ENCODE measurements around the gene SMIM27.
"Not testable (repeated sequence)": the region's sequence is repeated elsewhere in the genome, so short reads cannot be mapped to it uniquely, and the experiment has no call there.

Gene SMIM27, protein sequence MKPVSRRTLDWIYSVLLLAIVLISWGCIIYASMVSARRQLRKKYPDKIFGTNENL

DNA sequence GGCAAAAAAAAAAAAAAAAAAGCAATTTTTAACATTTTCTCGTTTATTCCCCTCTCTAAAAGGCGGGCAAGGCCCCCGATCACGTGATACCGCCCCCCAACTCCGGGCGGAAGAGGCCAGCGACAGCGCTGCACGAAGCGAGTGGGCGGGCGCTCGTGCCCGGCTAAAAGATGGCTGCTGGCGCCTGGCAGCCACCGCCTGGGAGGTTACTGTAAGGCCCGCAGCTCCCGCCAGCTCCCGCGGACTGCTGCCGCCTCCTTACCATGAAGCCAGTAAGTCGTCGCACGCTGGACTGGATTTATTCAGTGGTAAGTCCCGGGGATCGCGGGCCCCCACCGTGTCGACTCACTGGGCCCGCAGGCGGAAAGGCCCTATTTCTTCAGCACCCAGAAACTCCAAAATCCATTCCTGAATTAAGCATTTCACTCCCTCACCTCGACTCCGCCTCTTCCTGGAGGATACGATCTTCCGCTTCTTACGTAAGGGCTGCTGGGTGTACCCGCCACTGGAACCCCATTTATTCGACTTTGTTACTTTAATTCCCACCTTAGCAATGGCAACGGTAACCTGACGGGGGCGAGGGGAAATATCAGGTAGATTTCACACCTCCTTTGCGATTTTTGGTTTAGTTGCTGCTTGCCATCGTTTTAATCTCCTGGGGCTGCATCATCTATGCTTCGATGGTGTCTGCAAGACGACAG lies at the start of gene SMIM27, which contains the start of gene TOPORS:
Gene SMIM27 (plus strand): TSS at position 156 of the 701 bp plus-strand sequence. CDS start 108 bp downstream, at position 264.
Gene TOPORS (minus strand): TSS at position 415 of the 701 bp plus-strand sequence. CDS start 150 bp downstream, at position 265.
- Histone ChIP-seq H3K27me3 (ENCODE audit: control insufficient read depth in 1 of 2, insufficient read depth in 2 of 2, low read length in 2 of 2) (no peaks in the 10 kb centered on the region), H3K27ac (ENCODE audit: low read length) (peak within 1 kb of the TSS; percentile 94), H3K9me3 (ENCODE audit: control insufficient read depth in 2 of 2, low read length in 2 of 2) (no peaks in the 10 kb centered on the region), H3K4me1 (ENCODE audit: control insufficient read depth, insufficient read depth, low read length) (peaks cover 11% of the 10 kb centered on the region), H3K9ac (ENCODE audit: low read length in 2 of 2) (peak within 1 kb of the TSS; percentile 70 to 90), H3K4me3 (ENCODE audit: low read length in 2 of 2) (peak within 1 kb of the TSS; percentile 75 to 92), H3K36me3 (ENCODE audit: control insufficient read depth in 2 of 2, insufficient read depth in 2 of 2, low read length in 2 of 2) (peaks cover 0 to 3% of the 10 kb centered on the region in 2 donors)

DNA sequence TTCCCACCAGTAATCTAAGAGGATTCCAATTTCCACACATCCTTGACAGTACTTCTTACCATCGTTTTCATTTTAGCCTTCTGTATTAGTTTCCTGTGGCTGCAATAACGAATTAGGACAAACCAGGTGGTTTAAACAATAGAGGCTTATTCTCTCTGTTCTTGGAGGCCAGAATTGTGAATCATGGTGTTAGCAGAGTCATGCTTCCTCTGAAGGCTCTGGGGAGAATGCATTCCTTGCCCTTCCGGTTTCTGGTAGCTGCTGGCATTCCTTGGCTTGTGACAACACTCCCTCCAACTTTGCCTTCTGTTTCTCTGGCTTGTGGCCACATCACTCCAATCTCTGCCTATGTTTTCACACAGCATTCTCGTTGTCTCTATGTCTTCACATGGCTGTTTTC lies 49.7 kb upstream of the SMIM27 start:
- no peaks in the 10 kb centered on the region for H3K9me3 ChIP-seq (ENCODE audit: control insufficient read depth in 2 of 2, low read length in 2 of 2)
- peaks cover 0 to 3% of the 10 kb centered on the region in 2 donors for H3K36me3 ChIP-seq (ENCODE audit: control insufficient read depth in 2 of 2, insufficient read depth in 2 of 2, low read length in 2 of 2)
- no peak overlapping the region for H3K9ac ChIP-seq (ENCODE audit: low read length in 2 of 2)
- H3K4me1 ChIP-seq (ENCODE audit: control insufficient read depth, insufficient read depth, low read length), result no peaks in the 10 kb centered on the region
- H3K27ac ChIP-seq (ENCODE audit: low read length), result no peak overlapping the region
- no peaks in the 10 kb centered on the region for H3K27me3 ChIP-seq (ENCODE audit: control insufficient read depth in 1 of 2, insufficient read depth in 2 of 2, low read length in 2 of 2)
- H3K4me3 ChIP-seq (ENCODE audit: low read length in 2 of 2), result no peak overlapping the region

DNA sequence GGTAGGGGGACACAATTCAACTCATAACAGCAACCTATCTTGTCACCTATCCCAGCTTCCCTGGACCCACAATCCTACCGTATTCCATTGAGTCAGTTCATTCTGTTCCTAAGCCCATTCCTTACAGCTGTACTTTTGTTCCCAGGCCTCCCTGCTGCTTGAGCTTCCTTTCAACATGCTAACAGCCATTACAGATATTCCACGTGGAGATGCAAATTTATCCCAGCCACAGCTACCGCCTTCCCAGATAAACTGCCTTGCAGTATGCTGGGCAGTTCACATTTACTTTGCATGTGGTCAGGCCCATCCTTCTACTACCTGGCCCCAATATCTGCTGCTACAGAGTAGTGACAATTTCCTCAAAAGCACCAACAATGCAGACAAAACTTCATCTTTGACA lies 49.1 kb upstream of the SMIM27 start:
- no peaks in the 10 kb centered on the region for H3K27me3 ChIP-seq (ENCODE audit: control insufficient read depth in 1 of 2, insufficient read depth in 2 of 2, low read length in 2 of 2)
- H3K4me1 ChIP-seq (ENCODE audit: control insufficient read depth, insufficient read depth, low read length), result no peaks in the 10 kb centered on the region
- peaks cover 0 to 2% of the 10 kb centered on the region in 2 donors for H3K36me3 ChIP-seq (ENCODE audit: control insufficient read depth in 2 of 2, insufficient read depth in 2 of 2, low read length in 2 of 2)
- no peaks in the 10 kb centered on the region for H3K9me3 ChIP-seq (ENCODE audit: control insufficient read depth in 2 of 2, low read length in 2 of 2)
- H3K27ac ChIP-seq (ENCODE audit: low read length), result no peak overlapping the region
- no peak overlapping the region for H3K4me3 ChIP-seq (ENCODE audit: low read length in 2 of 2)
- H3K9ac ChIP-seq (ENCODE audit: low read length in 2 of 2), result no peak overlapping the region

DNA sequence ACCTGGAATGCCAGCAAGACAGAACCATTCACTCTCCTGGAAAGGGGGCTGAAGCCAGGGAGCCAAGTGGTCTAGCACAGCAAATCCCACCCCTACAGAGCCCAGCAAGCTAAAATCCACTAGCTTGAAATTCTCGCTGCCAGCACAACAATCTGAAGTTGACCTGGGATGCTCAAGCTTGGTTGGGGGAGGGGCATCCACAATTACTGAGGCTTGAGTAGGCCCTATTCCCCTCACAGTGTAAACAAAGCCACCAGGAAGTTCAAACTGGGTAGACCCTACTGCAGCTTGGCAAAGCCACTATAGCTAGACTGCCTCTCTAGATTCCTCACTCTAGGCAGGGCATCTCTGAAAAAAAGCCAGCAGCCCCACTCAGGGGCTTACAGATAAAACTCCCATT lies 43.4 kb upstream of the SMIM27 start:
- no peak overlapping the region for H3K27ac ChIP-seq (ENCODE audit: low read length)
- H3K4me1 ChIP-seq (ENCODE audit: control insufficient read depth, insufficient read depth, low read length), result no peaks in the 10 kb centered on the region
- no peaks in the 10 kb centered on the region for H3K9me3 ChIP-seq (ENCODE audit: control insufficient read depth in 2 of 2, low read length in 2 of 2)
- no peak overlapping the region for H3K4me3 ChIP-seq (ENCODE audit: low read length in 2 of 2)
- no peaks in the 10 kb centered on the region for H3K27me3 ChIP-seq (ENCODE audit: control insufficient read depth in 1 of 2, insufficient read depth in 2 of 2, low read length in 2 of 2)
- H3K36me3 ChIP-seq (ENCODE audit: control insufficient read depth in 2 of 2, insufficient read depth in 2 of 2, low read length in 2 of 2), result no peaks in the 10 kb centered on the region
- no peak overlapping the region for H3K9ac ChIP-seq (ENCODE audit: low read length in 2 of 2)

DNA sequence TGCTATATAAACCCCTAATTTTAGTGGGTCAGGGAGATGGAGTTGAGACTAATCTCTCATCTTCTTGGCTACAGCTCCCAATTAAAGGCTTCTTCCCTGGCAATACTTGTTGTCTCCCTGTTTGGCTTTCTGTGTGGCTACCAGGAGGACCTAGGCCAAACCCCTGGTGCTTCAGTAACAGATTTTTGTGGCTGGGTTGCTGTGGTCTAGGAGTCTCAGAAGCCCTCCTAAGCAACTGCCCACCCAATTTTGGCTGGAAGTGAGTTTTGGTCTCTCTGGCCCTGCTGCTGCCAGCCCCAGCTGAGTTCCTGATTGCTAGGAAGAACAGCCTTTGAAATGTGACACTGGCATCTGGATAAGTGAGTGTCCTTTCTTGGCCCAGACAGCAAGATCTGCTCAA lies 35.9 kb upstream of the SMIM27 start:
- Histone ChIP-seq H3K4me1 (ENCODE audit: control insufficient read depth, insufficient read depth, low read length) (no peaks in the 10 kb centered on the region), H3K27me3 (ENCODE audit: control insufficient read depth in 1 of 2, insufficient read depth in 2 of 2, low read length in 2 of 2) (no peaks in the 10 kb centered on the region), H3K4me3 (ENCODE audit: low read length in 2 of 2) (no peak overlapping the region), H3K9ac (ENCODE audit: low read length in 2 of 2) (no peak overlapping the region), H3K36me3 (ENCODE audit: control insufficient read depth in 2 of 2, insufficient read depth in 2 of 2, low read length in 2 of 2) (no peaks in the 10 kb centered on the region), H3K9me3 (ENCODE audit: control insufficient read depth in 2 of 2, low read length in 2 of 2) (no peaks in the 10 kb centered on the region), H3K27ac (ENCODE audit: low read length) (no peak overlapping the region)

DNA sequence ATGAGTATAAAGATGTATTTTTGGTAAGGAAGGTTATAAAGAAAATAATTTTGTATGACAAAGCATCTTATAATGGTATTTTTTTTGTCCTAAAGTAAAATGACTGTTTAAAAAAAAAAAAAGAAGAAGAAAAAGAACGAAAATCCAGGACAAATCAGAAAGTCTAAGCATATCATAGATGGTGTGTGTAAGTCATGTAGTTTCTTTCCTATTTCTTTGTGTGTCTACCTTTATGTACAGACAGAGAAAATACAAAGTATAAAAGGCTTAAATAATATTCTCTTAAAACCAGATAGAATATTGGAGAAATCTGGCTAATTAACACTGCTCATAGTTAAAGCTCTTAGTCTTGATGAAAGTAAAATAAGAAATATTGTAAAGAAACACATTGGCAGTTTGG lies 33.9 kb upstream of the SMIM27 start:
- no peaks in the 10 kb centered on the region for H3K36me3 ChIP-seq (ENCODE audit: control insufficient read depth in 2 of 2, insufficient read depth in 2 of 2, low read length in 2 of 2)
- no peak overlapping the region for H3K27ac ChIP-seq (ENCODE audit: low read length)
- H3K4me3 ChIP-seq (ENCODE audit: low read length in 2 of 2), result no peak overlapping the region
- no peak overlapping the region for H3K9ac ChIP-seq (ENCODE audit: low read length in 2 of 2)
- no peaks in the 10 kb centered on the region for H3K4me1 ChIP-seq (ENCODE audit: control insufficient read depth, insufficient read depth, low read length)
- no peaks in the 10 kb centered on the region for H3K27me3 ChIP-seq (ENCODE audit: control insufficient read depth in 1 of 2, insufficient read depth in 2 of 2, low read length in 2 of 2)
- H3K9me3 ChIP-seq (ENCODE audit: control insufficient read depth in 2 of 2, low read length in 2 of 2), result no peaks in the 10 kb centered on the region

DNA sequence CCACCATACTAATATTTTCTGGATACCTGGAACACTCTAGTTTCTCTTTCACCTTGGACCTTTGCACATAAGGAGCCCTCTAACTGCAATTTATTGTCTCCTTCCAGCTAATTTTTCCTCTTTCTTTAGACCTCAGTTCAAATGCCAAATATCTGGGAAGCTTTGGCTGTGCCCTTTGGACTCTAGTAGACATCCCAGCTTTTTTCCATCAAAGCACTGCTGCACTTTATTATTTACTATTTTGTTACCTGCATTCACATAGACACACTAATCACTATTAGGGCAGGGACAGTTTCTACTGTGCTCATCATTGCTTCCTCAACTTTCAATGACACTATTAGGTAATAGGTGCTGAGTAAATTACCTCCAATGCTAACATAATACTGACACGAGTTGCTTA lies 28.2 kb upstream of the SMIM27 start:
- H3K36me3 ChIP-seq (ENCODE audit: control insufficient read depth in 2 of 2, insufficient read depth in 2 of 2, low read length in 2 of 2), result no peaks in the 10 kb centered on the region
- no peaks in the 10 kb centered on the region for H3K9me3 ChIP-seq (ENCODE audit: control insufficient read depth in 2 of 2, low read length in 2 of 2)
- H3K4me1 ChIP-seq (ENCODE audit: control insufficient read depth, insufficient read depth, low read length), result peaks cover 4% of the 10 kb centered on the region
- no peak overlapping the region for H3K9ac ChIP-seq (ENCODE audit: low read length in 2 of 2)
- no peaks in the 10 kb centered on the region for H3K27me3 ChIP-seq (ENCODE audit: control insufficient read depth in 1 of 2, insufficient read depth in 2 of 2, low read length in 2 of 2)
- no peak overlapping the region for H3K4me3 ChIP-seq (ENCODE audit: low read length in 2 of 2)
- H3K27ac ChIP-seq (ENCODE audit: low read length), result no peak overlapping the region

DNA sequence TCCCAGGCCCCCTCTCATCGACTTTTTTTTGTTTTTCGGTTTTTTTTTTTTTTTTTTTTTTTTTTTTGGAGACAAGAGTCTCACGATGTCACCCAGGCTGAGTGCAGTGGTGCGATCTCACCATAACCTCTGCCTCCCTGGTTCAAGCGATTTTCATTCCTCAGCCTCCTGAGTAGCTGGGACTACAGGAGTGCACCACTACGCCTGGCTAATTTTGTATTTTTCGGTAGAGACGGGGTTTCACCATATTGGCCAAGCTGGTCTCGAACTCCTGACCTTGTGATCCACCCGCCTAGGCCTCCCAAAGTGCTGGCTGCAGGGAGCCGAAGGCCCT lies 27.6 kb upstream of the SMIM27 start:
- H3K4me1 ChIP-seq (ENCODE audit: control insufficient read depth, insufficient read depth, low read length); H3K27me3 ChIP-seq (ENCODE audit: control insufficient read depth in 1 of 2, insufficient read depth in 2 of 2, low read length in 2 of 2); H3K9me3 ChIP-seq (ENCODE audit: control insufficient read depth in 2 of 2, low read length in 2 of 2); H3K36me3 ChIP-seq (ENCODE audit: control insufficient read depth in 2 of 2, insufficient read depth in 2 of 2, low read length in 2 of 2); H3K27ac ChIP-seq (ENCODE audit: low read length); H3K9ac ChIP-seq (ENCODE audit: low read length in 2 of 2): not testable (repeated sequence)
- H3K4me3 ChIP-seq (ENCODE audit: low read length in 2 of 2), result peak overlapping the region; percentile 93 to 98

DNA sequence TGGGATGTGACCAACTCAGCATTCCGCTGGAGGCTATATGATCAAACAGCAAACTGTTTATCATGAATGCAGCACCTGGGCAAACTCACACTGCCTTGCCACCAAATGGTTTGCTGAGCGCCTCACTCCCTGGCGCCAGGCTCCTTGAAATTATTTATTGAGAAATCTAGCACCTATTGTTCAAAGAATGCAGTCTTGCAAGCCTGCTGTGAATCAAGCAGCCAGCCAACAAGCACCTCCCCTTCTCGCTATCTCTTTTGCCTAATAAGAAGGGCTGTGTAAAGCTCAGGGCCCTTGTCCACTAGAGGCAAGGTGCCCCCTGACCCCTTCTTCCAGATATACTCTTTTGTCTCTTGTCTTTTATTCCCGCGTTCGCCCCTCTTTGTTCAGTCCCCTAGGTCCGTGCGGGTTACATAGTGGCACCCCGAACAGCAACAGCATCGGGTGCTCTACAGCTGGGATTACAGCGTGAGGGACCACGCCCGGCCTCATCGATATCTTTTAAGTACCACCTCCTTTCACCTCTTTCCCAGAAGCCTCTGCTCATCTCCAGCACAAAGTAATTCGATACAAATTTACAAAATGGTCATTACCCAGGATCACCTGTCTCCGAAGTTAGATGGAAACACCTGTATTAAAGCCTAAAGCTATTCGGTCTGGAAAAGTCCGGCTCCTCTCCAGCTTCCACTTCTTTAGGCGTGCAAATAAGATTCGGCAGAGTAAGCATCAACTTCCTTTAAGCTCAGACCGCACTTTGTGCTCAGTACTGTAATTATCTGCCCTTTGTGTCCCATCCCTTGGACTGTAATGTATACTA lies 27.0 kb upstream of the SMIM27 start:
- H3K27me3 ChIP-seq (ENCODE audit: control insufficient read depth in 1 of 2, insufficient read depth in 2 of 2, low read length in 2 of 2), result no peaks in the 10 kb centered on the region
- peak overlapping the region; percentile 76 for H3K27ac ChIP-seq (ENCODE audit: low read length)
- H3K9ac ChIP-seq (ENCODE audit: low read length in 2 of 2), result peak overlapping the region; percentile 87
- peaks cover 4% of the 10 kb centered on the region for H3K4me1 ChIP-seq (ENCODE audit: control insufficient read depth, insufficient read depth, low read length)
- H3K4me3 ChIP-seq (ENCODE audit: low read length in 2 of 2), result peak overlapping the region; percentile 93 to 98
- no peaks in the 10 kb centered on the region for H3K9me3 ChIP-seq (ENCODE audit: control insufficient read depth in 2 of 2, low read length in 2 of 2)
- H3K36me3 ChIP-seq (ENCODE audit: control insufficient read depth in 2 of 2, insufficient read depth in 2 of 2, low read length in 2 of 2), result no peaks in the 10 kb centered on the region

DNA sequence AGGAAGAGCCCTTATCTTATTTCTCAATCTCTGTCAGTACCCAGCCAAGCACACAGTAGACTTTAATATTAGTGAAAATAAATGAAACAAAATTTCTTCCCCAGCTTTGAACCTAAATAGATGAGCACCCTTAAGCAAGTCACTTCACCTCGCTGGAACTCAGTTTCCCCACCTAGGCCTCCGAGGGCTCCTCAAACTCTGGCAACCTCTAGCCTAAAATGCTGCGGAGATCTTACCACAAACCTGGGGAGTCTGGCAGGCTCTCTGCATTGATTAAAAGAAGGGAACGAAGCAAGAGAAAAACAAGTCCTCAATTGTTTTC lies 26.5 kb upstream of the SMIM27 start:
- H3K9me3 ChIP-seq (ENCODE audit: control insufficient read depth in 2 of 2, low read length in 2 of 2), result no peaks in the 10 kb centered on the region
- H3K9ac ChIP-seq (ENCODE audit: low read length in 2 of 2), result peak overlapping the region; percentile 87
- no peaks in the 10 kb centered on the region for H3K27me3 ChIP-seq (ENCODE audit: control insufficient read depth in 1 of 2, insufficient read depth in 2 of 2, low read length in 2 of 2)
- H3K4me3 ChIP-seq (ENCODE audit: low read length in 2 of 2), result peak overlapping the region; percentile 93 to 98
- H3K27ac ChIP-seq (ENCODE audit: low read length), result peak overlapping the region; percentile 76
- no peaks in the 10 kb centered on the region for H3K36me3 ChIP-seq (ENCODE audit: control insufficient read depth in 2 of 2, insufficient read depth in 2 of 2, low read length in 2 of 2)
- peaks cover 4% of the 10 kb centered on the region for H3K4me1 ChIP-seq (ENCODE audit: control insufficient read depth, insufficient read depth, low read length)

Measured in stomach smooth muscle (tissue), 2 donors.